ENCODE data around the gene TMEM11. TPM values are rescaled to one million over a fixed set of nuclear protein-coding genes. Genes with fewer than 3 reads are reported as not detected.

The TMEM11 gene
- total RNA-seq, 1 experiment from 2014 or later = 32.5 TPM

GRCh38 chr17:21252796-21253645 is 39.1 kb upstream of the TMEM11 start, which contains the start of gene NATD1:
Gene NATD1 (minus strand): TSS chr17:21253410. CDS start chr17:21253264, 146 bp downstream.
- Histone ChIP-seq H3K18ac (ENCODE audit: insufficient read length, low read depth, low read length) (no peak within 1 kb of the TSS), H2AK5ac (ENCODE audit: insufficient read length, low read length) (no peak within 1 kb of the TSS), H4K5ac (ENCODE audit: insufficient read length, low read depth, low read length) (no peak within 1 kb of the TSS), H2BK12ac (ENCODE audit: insufficient read length, low read depth, low read length) (no peak within 1 kb of the TSS), H3K79me1 (ENCODE audit: insufficient read depth, low read depth, low read length, poor library complexity, severe bottlenecking) (no peaks in the 10 kb centered on the region), H4K20me1 (ENCODE audit: control insufficient read depth, insufficient read depth, insufficient read length) (no peaks in the 10 kb centered on the region), H2AFZ (ENCODE audit: low read length) (peak within 1 kb of the TSS; percentile 41), H3K9me3 (ENCODE audit: control insufficient read depth, low read depth, low read length) (no peaks in the 10 kb centered on the region), H3K27me3 (ENCODE audit: insufficient read depth, low read length) (no peaks in the 10 kb centered on the region), H3K4me1 (ENCODE audit: insufficient read depth, low read length) (no peaks in the 10 kb centered on the region), H2BK120ac (ENCODE audit: low read depth, low read length, poor library complexity, severe bottlenecking) (no peak within 1 kb of the TSS), H4K8ac (replicated peaks; ENCODE audit: insufficient read length, low read depth, low read length) (no peak within 1 kb of the TSS), H2BK5ac (ENCODE audit: insufficient read length, low read length) (no peak within 1 kb of the TSS), H3K23ac (ENCODE audit: insufficient read length, low read depth, low read length) (no peak within 1 kb of the TSS), H3K56ac (ENCODE audit: insufficient read length, low read depth, low read length) (no peak within 1 kb of the TSS), H4K91ac (ENCODE audit: insufficient read length, low read depth, low read length) (no peak within 1 kb of the TSS), H3K14ac (ENCODE audit: insufficient read depth, low read length) (no peak within 1 kb of the TSS; the same call in 1 of the 2 replicates), H2BK15ac (ENCODE audit: low read depth, low read length) (no peak within 1 kb of the TSS), H3K4ac (ENCODE audit: low read depth, low read length) (no peak within 1 kb of the TSS), H3T11ph (ENCODE audit: low read length) (no peak within 1 kb of the TSS), H3K4me2 (ENCODE audit: insufficient read depth, insufficient read length, low read length) (peak within 1 kb of the TSS; percentile 57), H3K27ac (ENCODE audit: insufficient read length, low read depth, low read length) (no peak within 1 kb of the TSS), H3K79me2 (ENCODE audit: insufficient read depth, low read length) (no peaks in the 10 kb centered on the region), H2BK20ac (ENCODE audit: low read depth, low read length, poor library complexity, severe bottlenecking) (no peak within 1 kb of the TSS), H3K23me2 (ENCODE audit: insufficient read length, low read depth, low read length, poor library complexity, severe bottlenecking) (peaks cover 3% of the 10 kb centered on the region), H3K9ac (ENCODE audit: extremely low read depth, insufficient read length, low read length) (no peak within 1 kb of the TSS)
- Mint-ChIP-seq H3K27ac (peak within 1 kb of the TSS in 1 of 3 experiments; percentile 70; a peak in 1 of 7 replicates), H3K4me1 (peaks cover 32 to 44% of the 10 kb centered on the region in 2 experiments), H3K4me3 (peak within 1 kb of the TSS; percentile 70 to 85), H3K9me3 (peaks cover 4 to 5% of the 10 kb centered on the region in 2 experiments; a peak in 2 of 5 replicates), H3K27me3 (ENCODE audit: low read depth) (peaks cover 11% of the 10 kb centered on the region), H3K36me3 (ENCODE audit: insufficient read depth in 1 of 3, low read depth in 3 of 3) (no peaks in the 10 kb centered on the region)
- TF ChIP-seq, protein P1, sequence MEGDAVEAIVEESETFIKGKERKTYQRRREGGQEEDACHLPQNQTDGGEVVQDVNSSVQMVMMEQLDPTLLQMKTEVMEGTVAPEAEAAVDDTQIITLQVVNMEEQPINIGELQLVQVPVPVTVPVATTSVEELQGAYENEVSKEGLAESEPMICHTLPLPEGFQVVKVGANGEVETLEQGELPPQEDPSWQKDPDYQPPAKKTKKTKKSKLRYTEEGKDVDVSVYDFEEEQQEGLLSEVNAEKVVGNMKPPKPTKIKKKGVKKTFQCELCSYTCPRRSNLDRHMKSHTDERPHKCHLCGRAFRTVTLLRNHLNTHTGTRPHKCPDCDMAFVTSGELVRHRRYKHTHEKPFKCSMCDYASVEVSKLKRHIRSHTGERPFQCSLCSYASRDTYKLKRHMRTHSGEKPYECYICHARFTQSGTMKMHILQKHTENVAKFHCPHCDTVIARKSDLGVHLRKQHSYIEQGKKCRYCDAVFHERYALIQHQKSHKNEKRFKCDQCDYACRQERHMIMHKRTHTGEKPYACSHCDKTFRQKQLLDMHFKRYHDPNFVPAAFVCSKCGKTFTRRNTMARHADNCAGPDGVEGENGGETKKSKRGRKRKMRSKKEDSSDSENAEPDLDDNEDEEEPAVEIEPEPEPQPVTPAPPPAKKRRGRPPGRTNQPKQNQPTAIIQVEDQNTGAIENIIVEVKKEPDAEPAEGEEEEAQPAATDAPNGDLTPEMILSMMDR (conservative IDR thresholded peaks at IDR 0.05) = no peak
- peak; percentile 93 for DNase-seq
- WGBS (ENCODE audit: extremely low coverage, insufficient read length, low lambda C conversion rate) = no CpG with 5 or more reads among the region's 117 CpGs
